HG02763 (cell line): ENCODE measurements around the gene PARP4.
"Not testable (repeated sequence)": the region's sequence is repeated elsewhere in the genome, so short reads cannot be mapped to it uniquely, and the experiment has no call there.

Source experiments
- ATAC-seq: cut with Tn5 transposase; IDR thresholded peaks from one replicate; pipeline ENCODE4 v1.9.1; 2021; ENCODE audit warnings: mild to moderate bottlenecking, moderate library complexity; ENCODE audit not compliant: unreplicated experiment

The PARP4 gene

DNA sequence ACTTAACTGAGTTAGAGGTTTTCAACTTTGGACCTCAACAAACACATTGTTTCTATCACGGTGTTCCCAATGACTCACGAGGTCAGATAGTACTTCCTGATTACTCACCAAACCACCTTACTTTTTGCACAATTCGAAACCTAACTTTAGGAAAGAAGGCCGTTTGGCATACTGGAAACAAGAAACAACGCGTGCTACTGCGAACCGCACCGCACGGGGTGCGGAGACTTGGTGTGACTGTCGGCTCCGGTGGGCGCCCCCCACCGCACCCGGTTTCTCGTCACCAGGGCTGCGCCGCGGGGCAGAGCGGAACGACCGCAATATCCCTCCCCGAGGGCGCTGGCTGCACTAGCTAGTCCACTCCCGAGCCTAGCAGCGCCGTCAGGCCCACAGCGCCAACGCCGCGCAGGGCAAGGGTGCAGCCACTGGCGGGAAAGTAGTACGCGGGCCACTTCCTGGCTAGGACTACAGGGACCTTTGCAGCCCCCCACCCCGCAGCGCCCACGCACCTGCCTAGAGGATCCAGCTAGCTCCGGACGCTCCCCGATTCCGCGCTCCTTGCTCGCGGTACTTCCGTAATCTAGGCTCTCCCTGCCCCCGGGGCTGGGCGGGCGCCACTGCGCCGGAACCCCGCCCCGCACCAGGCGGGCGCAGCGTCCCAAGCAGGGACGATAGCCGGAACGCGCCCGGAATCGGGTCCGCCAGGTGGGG is at the start of gene PARP4:
Gene PARP4 (minus strand): TSS at position 582 of the 711 bp plus-strand sequence. CDS start 9,002 bp downstream, outside the sequence.
- peak; percentile 62 for ATAC-seq

DNA sequence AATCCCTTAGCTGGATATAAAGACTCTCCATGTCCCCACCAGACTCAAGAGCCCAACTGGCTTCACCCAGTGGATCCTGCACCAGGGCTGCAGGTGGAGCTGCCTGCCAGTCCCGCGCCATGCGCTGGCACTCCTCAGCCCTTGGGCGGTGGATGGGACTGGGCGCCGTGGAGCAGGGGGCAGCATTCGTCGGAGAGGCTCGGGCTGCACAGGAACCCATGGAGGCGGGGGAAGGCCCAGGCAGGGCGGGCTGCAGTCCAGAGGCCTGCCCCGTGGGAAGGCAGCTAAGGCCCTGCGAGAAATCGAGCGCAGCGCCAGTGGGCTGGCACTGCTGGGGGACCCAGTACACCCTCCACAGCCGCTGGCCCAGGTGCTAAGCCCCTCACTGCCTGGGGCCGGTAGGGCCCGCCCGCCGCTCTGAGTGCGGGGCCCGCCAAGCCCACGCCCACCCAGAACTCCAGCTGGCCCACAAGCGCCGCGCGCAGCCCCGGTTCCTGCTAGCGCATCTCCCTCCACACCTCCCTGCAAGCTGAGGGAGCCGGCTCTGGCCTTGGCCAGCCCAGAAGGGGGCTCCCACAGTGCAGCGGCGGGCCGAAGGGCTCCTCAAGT is 48.1 kb upstream of the PARP4 start:
- ATAC-seq = not testable (repeated sequence)

DNA sequence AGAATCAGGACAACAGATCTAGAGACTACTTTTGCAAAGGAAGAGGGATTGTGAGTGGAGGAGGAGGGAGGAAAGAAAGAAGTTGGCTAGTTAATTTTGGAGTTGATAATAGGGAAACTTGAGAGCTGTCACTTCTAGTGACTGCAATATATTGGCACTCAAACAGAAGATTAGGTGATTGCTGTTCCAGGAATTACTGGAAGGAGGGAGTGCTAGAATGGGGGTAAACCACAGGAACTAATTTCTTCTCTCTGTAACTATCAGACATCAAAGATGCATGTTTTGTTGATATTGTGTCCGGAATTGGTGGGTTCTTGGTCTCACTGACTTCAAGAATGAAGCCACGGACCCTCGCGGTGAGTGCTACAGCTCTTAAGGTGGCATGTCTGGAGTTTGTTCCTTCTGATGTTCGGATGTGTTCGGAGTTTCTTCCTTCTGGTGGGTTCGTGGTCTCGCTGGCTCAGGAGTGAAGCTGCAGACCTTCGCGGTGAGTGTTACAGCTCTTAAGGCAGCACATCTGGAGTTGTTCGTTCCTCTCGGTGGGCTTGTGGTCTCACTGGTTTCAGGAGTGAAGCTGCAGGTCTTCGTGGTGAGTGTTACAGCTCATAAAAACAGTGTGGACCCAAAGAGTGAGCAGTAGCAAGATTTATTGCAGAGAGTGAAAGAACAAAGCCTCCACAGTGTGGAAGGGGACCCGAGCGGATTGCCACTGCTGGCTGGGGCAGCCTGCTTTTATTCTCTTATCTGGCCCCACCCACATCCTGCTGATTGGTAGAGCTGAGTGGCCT is 47.0 kb upstream of the PARP4 start:
- ATAC-seq = not testable (repeated sequence)

DNA sequence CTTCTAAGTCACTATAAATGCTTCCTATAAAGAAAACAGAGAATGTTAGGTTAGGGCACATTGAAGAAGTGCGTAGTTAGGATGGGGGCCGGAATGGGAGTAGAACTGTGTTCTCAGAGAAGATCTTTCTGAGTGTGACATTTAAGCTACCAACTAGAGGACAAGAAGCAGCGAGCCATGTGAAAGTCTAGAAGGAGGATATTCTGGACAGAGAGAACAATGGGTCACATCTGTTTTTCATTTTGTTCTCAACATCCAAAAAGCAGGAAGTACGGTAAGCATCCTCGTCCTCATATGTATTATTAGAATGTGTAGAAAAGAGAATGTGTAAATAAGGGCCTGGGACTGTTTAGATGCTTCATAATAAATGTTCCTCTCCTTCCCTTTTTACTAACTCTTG is 44.5 kb upstream of the PARP4 start:
- ATAC-seq = no peak

DNA sequence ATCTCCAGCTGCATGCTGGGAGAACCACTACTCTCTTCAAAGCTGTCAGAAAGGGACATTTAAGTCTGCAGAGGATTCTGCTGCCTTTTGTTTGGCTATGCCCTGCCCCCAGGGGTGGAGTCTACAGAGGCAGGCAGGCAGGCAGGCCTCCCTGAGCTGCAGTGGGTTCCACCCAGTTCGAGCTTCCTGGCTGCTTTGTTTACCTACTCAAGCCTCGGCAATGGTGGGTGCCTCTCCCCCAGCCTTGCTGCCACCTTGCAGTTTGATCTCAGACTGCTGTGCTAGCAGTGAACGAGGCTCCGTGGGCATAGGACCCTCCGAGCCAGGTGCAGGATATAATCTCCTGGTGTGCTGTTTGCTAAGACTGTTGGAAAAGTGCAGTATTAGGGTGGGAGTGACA is 41.3 kb upstream of the PARP4 start:
- not testable (repeated sequence) for ATAC-seq

DNA sequence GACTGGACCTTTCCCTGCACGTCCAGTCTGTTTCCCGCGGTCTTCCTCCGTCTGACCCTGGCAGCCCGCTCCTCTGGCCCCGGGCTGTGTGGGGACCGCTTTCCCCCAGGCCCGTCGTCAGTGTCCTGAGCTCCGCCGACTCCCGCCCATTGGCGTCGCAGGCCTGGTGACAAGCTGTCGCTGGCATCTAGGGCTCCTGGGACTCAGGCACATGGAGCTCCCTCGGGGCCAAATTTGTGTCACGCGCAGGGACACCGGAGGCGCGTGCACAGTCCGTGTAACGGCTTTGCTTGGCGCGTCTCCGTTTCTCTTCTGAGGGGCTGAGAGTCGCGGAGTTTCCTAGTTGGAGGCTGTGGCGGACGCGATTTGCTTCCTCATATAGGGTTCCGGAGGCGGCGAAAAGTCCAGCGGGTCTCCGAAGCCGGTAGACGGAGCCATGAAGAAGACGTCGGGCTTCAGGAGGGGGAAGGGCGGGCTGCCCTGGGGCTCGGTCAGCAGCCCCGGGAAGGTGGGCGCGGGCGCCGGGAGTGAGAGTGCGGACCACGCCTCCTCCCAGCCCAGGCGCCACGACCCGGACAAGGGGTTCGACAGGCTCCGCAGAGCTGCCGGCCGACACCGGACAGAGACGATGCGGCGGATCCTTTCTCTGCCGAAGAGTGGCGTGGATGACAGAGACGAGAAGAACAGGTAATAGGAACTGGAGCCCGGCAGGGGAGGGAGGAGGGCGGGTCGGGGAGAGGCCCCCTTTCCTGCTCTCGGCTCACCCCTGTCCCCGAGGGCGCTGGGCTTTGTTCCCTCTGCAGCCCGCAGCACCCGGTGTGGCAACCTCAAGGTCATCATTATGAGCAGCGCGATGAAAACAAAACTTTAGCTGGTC is 29.1 kb upstream of the PARP4 start:
- not testable (repeated sequence) for ATAC-seq

DNA sequence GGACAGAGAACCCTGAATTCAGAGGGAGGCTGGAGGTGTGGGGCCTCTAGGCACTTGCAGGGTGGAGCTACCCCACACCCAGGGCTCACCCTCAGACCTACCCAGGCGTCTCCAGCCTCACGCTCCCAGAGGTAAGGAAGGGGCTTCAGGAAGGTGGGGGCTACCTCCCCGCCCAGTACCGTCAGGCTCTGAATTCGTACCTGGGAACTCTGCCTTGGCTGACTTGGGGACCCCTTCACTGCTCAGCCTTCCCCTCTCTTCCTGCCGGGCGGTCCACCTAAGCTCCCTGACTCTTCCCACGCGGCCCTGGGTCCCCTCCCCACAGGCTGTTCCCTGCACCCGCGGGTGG is 28.5 kb upstream of the PARP4 start:
- ATAC-seq = no peak

DNA sequence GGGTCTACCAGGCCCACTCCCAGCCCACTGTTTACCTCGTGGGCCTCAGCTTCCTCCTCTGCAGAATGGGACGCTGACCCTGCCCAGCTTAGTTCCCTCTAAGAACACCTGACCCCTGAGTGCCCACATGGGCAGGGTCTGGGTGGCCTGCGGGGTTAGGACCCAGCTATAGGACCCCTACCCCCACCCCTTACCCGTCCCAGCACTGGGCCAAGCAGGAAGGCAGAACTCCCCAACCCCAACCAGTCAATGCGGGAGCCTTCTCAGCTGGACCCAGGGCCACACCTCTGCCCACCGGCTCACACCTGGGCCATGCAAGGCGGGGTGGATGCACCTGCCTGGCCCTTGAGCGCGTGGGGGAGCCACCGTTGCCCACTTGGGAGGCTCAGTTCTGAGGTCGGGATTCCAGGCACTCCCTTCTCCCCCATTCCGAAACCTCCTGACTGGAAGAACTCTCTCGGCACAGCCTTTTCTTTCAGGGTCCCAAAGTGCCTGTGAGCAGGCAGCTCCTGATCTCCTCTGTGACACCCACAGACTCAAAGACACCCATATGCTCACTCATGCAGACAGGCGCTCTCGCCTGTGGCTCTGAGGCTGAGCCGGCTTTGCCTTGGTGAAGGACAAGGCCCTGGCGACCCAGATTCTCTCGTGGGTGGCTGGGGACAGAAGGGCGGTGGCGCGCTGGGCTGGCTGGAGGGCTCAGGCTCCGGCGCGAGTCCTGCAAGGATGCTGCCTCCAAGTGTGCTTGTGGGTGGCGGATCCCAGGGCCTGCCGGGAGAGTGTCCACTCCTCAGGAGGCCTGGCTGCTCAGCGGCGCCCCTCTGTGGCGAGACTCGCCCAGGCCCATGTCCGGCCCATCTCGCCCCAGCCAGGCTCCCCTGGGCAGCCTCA is 27.9 kb upstream of the PARP4 start:
- ATAC-seq = no peak

DNA sequence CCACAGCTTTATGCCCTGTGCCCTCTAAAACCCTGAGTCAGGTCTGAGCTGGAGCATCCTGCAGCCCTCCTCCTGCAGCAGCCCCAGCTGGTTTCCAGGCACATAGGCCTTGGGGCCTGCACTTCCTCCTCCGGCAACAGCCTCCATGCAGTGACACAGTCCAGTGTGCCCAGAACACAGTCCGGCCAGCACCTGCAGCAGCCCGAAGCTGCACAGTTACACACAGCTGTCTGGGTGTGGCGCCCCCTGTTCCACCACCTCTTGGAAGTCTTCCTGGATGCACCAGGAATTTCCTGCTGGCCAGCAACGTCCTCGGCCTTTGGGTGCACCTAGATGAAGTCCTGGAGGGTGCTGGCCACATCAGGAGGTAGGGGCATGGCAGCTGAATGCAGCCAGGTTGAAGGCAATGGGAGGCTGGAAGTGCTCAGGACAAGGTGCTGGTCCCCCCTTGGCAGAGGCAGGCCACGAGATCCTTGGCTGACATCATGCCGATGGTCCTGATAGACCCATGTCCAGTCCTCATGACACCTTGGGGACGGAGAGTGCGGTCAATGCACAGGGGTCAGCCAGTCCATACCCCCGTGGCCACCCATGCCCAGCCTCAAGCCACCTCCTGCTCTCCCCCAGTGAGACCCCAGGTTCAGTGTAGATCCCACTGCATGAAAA is 27.1 kb upstream of the PARP4 start:
- ATAC-seq = no peak

DNA sequence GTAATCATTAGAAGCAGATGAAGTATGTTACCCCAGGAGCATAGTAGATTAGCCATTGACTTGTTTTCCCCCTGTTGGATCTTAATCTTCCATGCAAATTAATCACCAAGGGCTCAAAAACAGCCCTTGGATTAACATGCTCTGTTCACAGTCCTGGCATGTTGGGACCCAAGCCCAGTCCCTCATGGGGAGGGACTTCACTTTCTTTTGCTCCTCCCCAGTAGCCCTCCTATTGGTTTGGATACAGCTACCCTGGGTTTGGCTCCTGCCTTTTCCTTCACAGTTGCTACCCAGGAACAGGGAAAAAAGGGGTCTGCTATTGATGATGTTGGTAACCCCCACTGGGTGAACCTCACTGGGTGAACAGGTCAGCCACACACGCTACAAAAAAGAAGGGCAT is 16.9 kb upstream of the PARP4 start:
- no peak for ATAC-seq

DNA sequence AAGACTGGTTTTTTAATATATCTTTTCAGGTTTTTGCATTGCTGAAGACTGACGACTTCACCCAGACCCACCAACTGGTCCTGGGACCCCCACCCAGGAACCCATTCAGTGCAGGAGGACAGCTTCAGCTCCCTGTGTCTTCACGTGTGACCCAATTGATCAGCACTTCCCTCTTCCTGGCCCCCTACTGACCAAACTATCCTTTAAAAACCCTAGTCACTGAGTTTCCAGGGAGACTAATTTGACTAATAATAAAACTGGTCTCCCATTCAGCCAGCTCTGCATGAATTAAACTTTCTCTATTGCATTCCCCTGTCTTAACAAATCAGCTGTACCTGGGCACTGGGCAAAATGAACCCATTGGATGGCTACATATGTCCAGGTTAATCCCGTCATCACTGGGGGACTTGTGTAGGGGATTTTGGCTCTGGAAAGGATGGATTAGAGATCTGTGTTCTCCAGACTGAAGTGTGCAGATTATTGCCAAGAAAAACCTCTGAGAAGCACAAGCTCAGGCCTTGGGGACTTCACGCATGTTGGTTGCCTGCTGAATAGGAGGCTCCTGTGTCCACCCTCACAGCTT is 16.3 kb upstream of the PARP4 start:
- ATAC-seq = no peak

DNA sequence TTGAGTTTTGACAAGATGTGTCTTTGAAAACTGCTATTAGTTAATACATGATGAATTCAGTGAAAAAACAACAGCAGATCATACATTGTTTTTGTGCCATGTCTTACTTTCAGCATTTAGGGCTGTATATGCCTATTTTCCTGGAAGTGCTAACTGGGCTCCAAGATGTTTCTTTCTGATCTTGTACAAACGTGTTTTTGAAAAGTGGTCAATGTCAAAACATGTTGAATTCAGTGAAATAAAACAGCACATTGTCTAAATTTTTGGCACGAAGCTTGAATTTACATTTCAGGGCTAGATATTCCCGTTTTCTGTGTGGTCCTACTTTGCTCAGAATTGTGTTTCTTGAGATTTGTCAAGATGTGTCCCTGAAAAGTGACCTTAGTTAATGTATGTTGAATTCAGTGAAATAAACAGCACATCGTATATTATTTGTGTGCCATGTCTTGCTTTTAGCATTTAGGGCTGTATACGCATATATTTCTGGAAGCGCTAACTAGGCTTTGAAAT is 14.7 kb upstream of the PARP4 start:
- ATAC-seq = no peak

DNA sequence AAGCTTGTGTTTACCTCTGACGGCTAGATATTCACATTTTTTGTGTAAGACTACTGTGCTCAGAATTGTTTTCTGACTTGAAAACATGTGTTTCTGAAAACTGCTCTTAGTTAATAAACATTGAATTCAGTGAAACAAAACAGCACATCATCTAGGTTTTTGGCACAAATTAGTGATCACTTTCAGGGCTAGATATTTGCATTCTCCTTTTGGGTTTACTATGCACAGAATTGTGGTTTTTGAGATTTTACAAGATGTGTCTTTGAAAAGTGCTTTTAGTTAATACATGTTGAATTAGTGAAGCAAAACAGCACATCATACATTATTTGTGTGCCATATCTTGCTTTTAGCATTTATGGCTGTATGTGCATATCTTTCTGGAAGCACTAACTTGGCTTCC is 8.2 kb upstream of the PARP4 start:
- ATAC-seq = no peak

DNA sequence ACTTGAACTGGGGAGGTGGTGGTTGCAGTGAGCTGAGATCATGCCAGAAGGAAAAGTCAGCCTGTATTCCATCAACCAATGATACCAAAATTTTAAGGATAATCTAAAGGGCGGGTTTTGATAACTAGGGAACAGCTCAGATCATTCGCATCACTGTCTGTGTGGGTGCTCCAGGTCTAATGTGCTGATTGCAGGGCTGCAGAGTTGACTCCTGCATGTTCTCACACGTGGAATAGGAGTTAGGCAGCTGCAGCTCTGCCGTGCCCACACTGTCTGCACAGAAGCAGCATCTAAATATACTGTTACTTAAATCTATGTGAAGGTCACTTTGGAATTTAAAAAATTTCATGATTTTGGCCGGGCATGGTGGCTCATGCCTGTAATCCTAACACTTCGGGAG is 4.3 kb upstream of the PARP4 start:
- no peak for ATAC-seq

DNA sequence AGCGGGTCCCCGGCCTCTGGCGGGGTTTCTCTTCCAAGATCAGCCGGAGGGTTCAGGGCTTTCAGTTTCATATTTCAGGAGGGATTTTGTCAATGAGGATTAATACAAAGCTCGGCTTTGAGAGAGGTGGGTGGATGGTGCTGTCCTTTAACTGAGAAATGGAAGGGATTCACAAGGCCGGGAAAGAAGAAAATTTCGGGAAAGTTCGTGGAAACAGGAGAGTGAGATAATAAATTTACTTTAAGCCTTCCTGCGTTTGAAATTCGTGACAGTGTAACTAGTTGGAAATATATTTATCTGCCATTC is 283 bp upstream of the PARP4 start:
- no peak for ATAC-seq

DNA sequence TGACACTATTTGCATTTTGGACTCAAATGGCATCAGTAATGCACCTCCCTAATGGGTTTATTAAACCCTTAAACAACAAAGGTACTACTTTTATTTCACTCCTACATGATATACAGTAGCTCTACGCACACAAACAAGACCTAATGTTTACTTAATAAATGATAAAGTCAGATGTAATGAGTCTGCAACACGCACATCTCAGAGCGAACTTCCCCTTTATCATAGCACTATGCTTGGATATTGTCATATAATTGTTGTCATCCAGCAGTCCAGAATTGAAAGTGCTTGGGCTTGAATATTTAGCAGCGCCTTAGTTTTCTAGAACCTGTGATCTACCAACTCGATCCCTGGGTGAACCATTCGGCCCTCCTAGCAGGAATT is 772 bp downstream of the PARP4 start:
- ATAC-seq = no peak

DNA sequence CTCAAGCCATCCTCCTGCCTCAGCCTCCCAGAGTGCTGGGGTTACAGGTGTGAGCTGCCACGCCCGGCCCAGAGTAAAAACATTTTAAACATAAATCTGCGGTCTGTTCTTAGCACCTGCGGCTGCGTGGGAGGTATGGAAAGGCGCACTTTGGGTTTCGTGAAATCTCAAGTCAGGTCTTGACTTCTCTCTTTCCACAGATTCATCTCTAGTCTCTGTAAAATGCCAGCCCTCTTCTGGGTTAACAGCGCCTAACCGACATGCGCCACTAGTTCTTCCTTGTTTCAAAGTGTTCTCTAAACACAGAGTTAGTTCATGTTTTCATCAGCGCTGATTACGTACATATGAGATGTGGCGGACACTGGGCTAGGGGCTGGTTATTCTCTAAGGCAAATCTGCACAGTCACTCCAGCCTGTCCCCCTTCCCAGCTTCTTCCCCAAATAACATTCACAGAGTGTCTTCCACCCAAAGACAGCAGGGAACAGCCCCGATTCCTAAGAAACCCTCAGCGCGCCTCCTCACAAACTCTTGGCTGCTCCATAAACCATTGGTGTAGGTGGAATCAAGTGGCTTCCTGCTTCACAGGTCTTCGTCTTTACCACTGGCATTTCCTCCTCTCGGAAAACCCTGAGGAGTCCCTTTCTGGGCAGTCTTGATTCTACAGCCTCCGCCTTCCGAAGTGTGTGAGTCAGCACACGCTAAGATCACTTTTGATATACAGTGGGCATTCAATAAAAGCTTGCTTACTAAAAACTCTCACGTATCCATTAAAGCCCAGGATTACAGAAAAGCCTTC is 1.4 kb downstream of the PARP4 start:
- ATAC-seq = peak; percentile 63

DNA sequence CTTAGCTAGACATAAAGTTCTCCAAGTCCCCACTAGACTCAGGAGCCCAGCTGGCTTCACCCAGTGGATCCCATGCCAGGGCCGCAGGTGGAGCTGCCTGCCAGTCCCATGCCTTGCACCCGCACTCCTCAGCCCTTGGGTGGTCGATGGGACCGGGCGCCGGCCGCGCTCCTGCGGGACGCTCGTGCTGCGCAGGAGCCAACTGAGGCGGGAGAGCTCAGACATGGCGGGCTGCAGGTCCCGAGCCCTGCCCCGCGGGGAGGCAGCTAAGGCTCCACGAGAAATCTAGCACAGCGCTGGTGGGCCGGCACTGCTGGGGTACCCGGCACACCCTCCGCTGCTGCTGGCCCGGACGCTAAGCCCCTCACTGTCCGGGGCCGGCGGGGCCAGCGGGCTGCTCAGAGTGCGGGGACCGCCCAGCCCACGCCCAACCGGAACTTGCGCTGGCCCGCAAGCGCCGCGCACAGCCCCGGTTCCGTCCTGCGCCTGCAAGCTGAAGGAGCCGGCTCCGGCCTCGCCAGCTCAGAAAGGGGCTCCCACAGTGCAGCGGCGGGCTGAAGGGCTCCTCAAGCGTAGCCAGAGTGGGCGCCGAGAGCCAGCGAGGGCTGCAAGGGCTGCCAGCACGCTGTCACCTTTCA is 5.8 kb downstream of the PARP4 start:
- no peak for ATAC-seq
